Right hindlimb (tissue), 1 donor: ENCODE data around the gene C2orf66.

Experiments
- DNase-seq: peaks from one replicate; pipeline ENCODE4 v3.0.0-alpha.2; 2018

The C2orf66 gene

GRCh38 chr2:196758474-196759377 lies 50.4 kb downstream of the C2orf66 start:
- no peak for DNase-seq
